Astrocyte (in vitro differentiated cells and primary cell): Measurements from ENCODE around the gene PDGFD. TPM values are rescaled to one million over a fixed set of nuclear protein-coding genes. Genes with fewer than 3 reads are reported as not detected.

Experiments
- DNase-seq: peaks from one replicate; pipeline ENCODE4 v3.0.0-alpha.2; 2010; ENCODE audit warnings: low read depth
- FAIRE-seq: peaks from 2 replicates; lab custom pipeline; 2011; peaks lifted over from hg19 to GRCh38; lab: Jason Lieb, UNC
- H2AFZ ChIP-seq: 2 replicates; pipeline ENCODE4 v1.6.0; 2012; ENCODE audit warnings: low read depth, low read length, inconsistent platforms
- H3K27ac ChIP-seq: 2 replicates; pipeline ENCODE4 v1.5.1; 2011; ENCODE audit warnings: low read depth, low read length, inconsistent platforms
- H3K27me3 ChIP-seq: 2 replicates; pipeline ENCODE4 v1.6.0; 2011; ENCODE audit warnings: low read length, inconsistent platforms; ENCODE audit not compliant: insufficient read depth
- H3K36me3 ChIP-seq: 2 replicates; pipeline ENCODE4 v1.5.1; 2011; ENCODE audit warnings: low read length, inconsistent platforms; ENCODE audit not compliant: insufficient read depth
- H3K4me1 ChIP-seq: 2 replicates; pipeline ENCODE4 v1.5.1; 2011; ENCODE audit warnings: low read length, inconsistent platforms; ENCODE audit not compliant: insufficient read depth
- H3K4me2 ChIP-seq: 2 replicates; pipeline ENCODE4 v1.6.0; 2012; ENCODE audit warnings: low read length, inconsistent platforms
- H3K4me3 ChIP-seq: 2 replicates; pipeline ENCODE4 v1.5.1; 2011; ENCODE audit warnings: low read depth, mild to moderate bottlenecking, low read length, inconsistent platforms; ENCODE audit not compliant: insufficient read depth
- H3K79me2 ChIP-seq: 2 replicates; pipeline ENCODE4 v1.6.0; 2012; ENCODE audit warnings: mild to moderate bottlenecking, low read length, inconsistent platforms; ENCODE audit not compliant: insufficient read depth
- H3K9ac ChIP-seq: 2 replicates; pipeline ENCODE4 v1.6.0; 2012; ENCODE audit warnings: mild to moderate bottlenecking, low read length, inconsistent platforms
- H3K9me3 ChIP-seq: 2 replicates; pipeline ENCODE4 v1.5.1; 2012; ENCODE audit warnings: low read depth, mild to moderate bottlenecking, low read length, inconsistent platforms; ENCODE audit not compliant: insufficient read depth
- H4K20me1 ChIP-seq: 2 replicates; pipeline ENCODE4 v1.6.0; 2012; ENCODE audit warnings: low read length, inconsistent platforms; ENCODE audit not compliant: insufficient read depth
- H3K27ac Mint-ChIP-seq: one replicate; pipeline ENCODE4 v1.8.0; 2021; ENCODE audit warnings: mild to moderate bottlenecking, mixed read lengths; ENCODE audit not compliant: unreplicated experiment
- H3K27me3 Mint-ChIP-seq: one replicate; pipeline ENCODE4 v1.8.0; 2021; ENCODE audit warnings: low read depth, mixed read lengths; ENCODE audit not compliant: unreplicated experiment
- H3K36me3 Mint-ChIP-seq: one replicate; pipeline ENCODE4 v1.8.0; 2021; ENCODE audit warnings: low read depth, mixed read lengths; ENCODE audit not compliant: unreplicated experiment
- H3K4me1 Mint-ChIP-seq: one replicate; pipeline ENCODE4 v1.8.0; 2021; ENCODE audit warnings: low read depth, mixed read lengths; ENCODE audit not compliant: unreplicated experiment
- H3K4me3 Mint-ChIP-seq: one replicate; pipeline ENCODE4 v1.8.0; 2021; ENCODE audit warnings: mild to moderate bottlenecking, moderate library complexity, mixed read lengths; ENCODE audit not compliant: unreplicated experiment
- H3K9me3 Mint-ChIP-seq: one replicate; pipeline ENCODE4 v1.8.0; 2021; ENCODE audit warnings: mild to moderate bottlenecking, mixed read lengths; ENCODE audit not compliant: unreplicated experiment
- CTCF ChIP-seq: IDR thresholded peaks from 2 replicates; pipeline ENCODE4 v1.5.1; 2011; ENCODE audit warnings: low read depth, mild to moderate bottlenecking, inconsistent platforms, low read length, moderate library complexity; ENCODE audit not compliant: insufficient read depth
- EZH2 ChIP-seq: IDR thresholded peaks from 2 replicates; pipeline ENCODE4 v1.6.1; 2012; ENCODE audit warnings: mild to moderate bottlenecking, low read length, inconsistent platforms; ENCODE audit not compliant: insufficient read depth
- total RNA-seq: library from RNA; stranded (reverse); gene quantifications from 2 replicates; pipeline ENCODE4 v1.2.1, GENCODE V29; 2021

PDGFD gene
- total RNA-seq, 1 donor from 2014 or later = 2.6 TPM

DNA sequence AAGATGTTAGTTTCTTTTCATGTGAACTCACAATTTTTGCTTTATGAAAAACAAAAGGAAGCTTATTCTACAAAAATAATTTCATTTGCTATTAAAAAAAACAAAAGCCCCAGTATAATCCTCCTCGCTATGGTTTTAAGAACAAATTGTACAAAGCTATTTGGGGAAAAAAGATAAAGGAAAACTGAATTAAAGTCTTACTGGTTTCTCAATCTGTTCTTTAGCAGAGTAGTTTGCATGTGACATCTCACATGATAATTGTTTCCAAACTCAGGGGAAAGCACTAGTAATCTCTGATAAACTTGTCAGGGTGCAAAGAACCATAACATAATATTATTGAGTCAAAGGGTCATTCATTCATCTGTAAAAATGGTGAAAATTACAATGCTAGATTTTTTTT lies 130.4 kb downstream of the PDGFD start:
- H3K36me3 Mint-ChIP-seq = peaks cover 5% of the 10 kb centered on the region
- Histone ChIP-seq H3K4me2 (no peak overlapping the region), H4K20me1 (no peaks in the 10 kb centered on the region), H3K4me3 (no peak overlapping the region), H3K27me3 (no peaks in the 10 kb centered on the region), H3K27ac (no peak overlapping the region), H3K79me2 (no peaks in the 10 kb centered on the region), H3K36me3 (no peaks in the 10 kb centered on the region), H2AFZ (no peak overlapping the region), H3K4me1 (peaks cover 5% of the 10 kb centered on the region), H3K9ac (no peak overlapping the region), H3K9me3 (no peaks in the 10 kb centered on the region)
- no peak for FAIRE-seq
- no peak for DNase-seq
- H3K4me1 Mint-ChIP-seq = peaks cover 3% of the 10 kb centered on the region
- H3K27ac Mint-ChIP-seq = no peak overlapping the region
- TF ChIP-seq EZH2 (no peak), CTCF (no peak)
- H3K9me3 Mint-ChIP-seq = no peaks in the 10 kb centered on the region
- H3K27me3 Mint-ChIP-seq = no peaks in the 10 kb centered on the region
- no peak overlapping the region for H3K4me3 Mint-ChIP-seq

DNA sequence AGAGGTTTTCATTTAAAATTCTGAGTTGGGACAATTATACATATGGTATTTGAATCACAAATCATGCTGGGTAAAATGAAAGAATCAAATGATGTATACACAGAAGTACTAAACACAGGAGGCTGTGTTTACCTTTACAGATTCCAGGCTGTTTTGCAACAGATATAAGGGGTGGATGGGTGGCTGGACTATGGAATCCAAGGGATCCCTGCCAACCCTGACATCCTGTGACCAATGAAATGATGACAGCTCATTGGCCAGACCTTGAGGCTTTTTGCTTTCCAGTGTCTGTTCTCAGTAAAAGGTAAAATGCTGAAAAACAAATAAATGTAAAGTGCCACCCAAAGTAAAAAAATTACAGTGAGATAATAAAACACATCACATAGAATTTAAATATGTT lies 130.8 kb downstream of the PDGFD start:
- H4K20me1 ChIP-seq = no peaks in the 10 kb centered on the region
- H2AFZ ChIP-seq = no peak overlapping the region
- peaks cover 5% of the 10 kb centered on the region for H3K4me1 ChIP-seq
- DNase-seq (peak; percentile 76), FAIRE-seq (peak; percentile 62)
- peaks cover 5% of the 10 kb centered on the region for H3K36me3 Mint-ChIP-seq
- no peak overlapping the region for H3K27ac Mint-ChIP-seq
- peak overlapping the region; percentile 2 for H3K4me2 ChIP-seq
- TF ChIP-seq CTCF (no peak), EZH2 (no peak)
- H3K36me3 ChIP-seq = no peaks in the 10 kb centered on the region
- H3K4me3 Mint-ChIP-seq = no peak overlapping the region
- H3K4me3 ChIP-seq = no peak overlapping the region
- no peaks in the 10 kb centered on the region for H3K9me3 ChIP-seq
- H3K27me3 ChIP-seq = no peaks in the 10 kb centered on the region
- no peak overlapping the region for H3K9ac ChIP-seq
- H3K79me2 ChIP-seq = no peaks in the 10 kb centered on the region
- no peaks in the 10 kb centered on the region for H3K27me3 Mint-ChIP-seq
- peaks cover 6% of the 10 kb centered on the region for H3K4me1 Mint-ChIP-seq
- no peak overlapping the region for H3K27ac ChIP-seq
- no peaks in the 10 kb centered on the region for H3K9me3 Mint-ChIP-seq

- Histone ChIP-seq H4K20me1 (no peaks in the 10 kb centered on the region), H3K36me3 (no peaks in the 10 kb centered on the region), H3K4me3 (no peak overlapping the region), H3K4me2 (no peak overlapping the region), H3K9ac (no peak overlapping the region), H3K79me2 (no peaks in the 10 kb centered on the region), H3K9me3 (no peaks in the 10 kb centered on the region), H3K27me3 (no peaks in the 10 kb centered on the region), H2AFZ (no peak overlapping the region), H3K27ac (no peak overlapping the region), H3K4me1 (peaks cover 5% of the 10 kb centered on the region)
- FAIRE-seq = no peak
- DNase-seq = peak; percentile 42
- no peak for TF ChIP-seq EZH2
- TF ChIP-seq CTCF = no peak
- Mint-ChIP-seq H3K27me3 (no peaks in the 10 kb centered on the region), H3K9me3 (no peaks in the 10 kb centered on the region), H3K27ac (no peak overlapping the region), H3K4me3 (no peak overlapping the region), H3K4me1 (peaks cover 6% of the 10 kb centered on the region), H3K36me3 (no peaks in the 10 kb centered on the region)
These were observed 135.3 kb downstream of the PDGFD start for GRCh38 chr11:104028476-104029263.
